HG02759 (cell line): ENCODE data around the gene BTBD6.
"Not testable (repeated sequence)": the region's sequence is repeated elsewhere in the genome, so short reads cannot be mapped to it uniquely, and the experiment has no call there.

Source experiments
- ATAC-seq: cut with Tn5 transposase; IDR thresholded peaks from one replicate; pipeline ENCODE4 v1.9.1; 2021; ENCODE audit warnings: mild to moderate bottlenecking, moderate library complexity; ENCODE audit not compliant: unreplicated experiment

Gene BTBD6

GRCh38 chr14:105267820-105268548 is 19.7 kb downstream of the BTBD6 start:
- no peak for ATAC-seq

- ATAC-seq, result no peak
These were observed 20.5 kb downstream of the BTBD6 start for GRCh38 chr14:105268736-105269354.

GRCh38 chr14:105269405-105269804 is 21.1 kb downstream of the BTBD6 start:
- ATAC-seq, result no peak

- ATAC-seq, result no peak
These were observed 23.0 kb downstream of the BTBD6 start for GRCh38 chr14:105271224-105271890.

GRCh38 chr14:105272623-105273022 is 24.3 kb downstream of the BTBD6 start:
- no peak for ATAC-seq

- ATAC-seq, result no peak
These were observed 24.7 kb downstream of the BTBD6 start for GRCh38 chr14:105273062-105273461.

DNA sequence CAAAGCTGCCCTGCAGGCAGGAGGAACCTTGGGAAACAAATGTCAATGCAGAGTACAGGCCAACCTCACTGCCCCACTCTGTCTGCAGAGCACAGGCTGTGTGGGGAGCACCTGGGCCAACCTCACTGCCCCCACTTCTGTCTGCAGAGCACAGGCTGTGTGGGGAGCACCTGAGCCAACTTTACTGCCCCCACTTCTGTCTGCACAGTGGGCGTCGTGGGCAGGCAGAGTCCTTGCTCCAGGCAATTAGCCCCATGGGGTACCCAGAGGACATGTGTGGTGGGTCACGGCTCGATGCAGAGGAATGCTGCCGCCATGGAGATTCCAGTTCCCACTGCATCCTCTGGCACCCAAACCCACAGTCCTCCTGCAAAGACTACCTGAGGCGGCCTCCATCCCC is 26.3 kb downstream of the BTBD6 start:
- no peak for ATAC-seq

GRCh38 chr14:105275267-105275946 is 27.1 kb downstream of the BTBD6 start:
- no peak for ATAC-seq

DNA sequence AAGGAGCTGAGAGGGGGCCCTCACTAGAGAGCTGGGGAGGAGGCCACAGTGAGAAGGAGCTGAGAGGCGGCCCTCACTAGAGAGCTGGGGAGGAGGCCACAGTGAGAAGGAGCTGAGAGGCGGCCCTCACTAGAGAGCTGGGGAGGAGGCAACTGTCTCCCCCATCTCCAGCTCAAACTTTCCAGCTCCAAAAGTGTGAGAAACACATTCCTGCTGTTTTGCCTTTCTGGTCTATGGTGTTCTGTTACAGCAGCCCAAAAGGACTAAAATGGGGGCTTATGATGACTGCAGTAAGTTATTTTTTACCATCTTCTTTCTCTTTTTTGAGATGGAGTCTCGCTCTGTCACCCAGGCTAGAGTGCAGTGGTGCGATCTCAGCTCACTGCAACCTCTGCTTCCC is 29.1 kb downstream of the BTBD6 start:
- not testable (repeated sequence) for ATAC-seq

- no peak for ATAC-seq
These were observed 31.5 kb downstream of the BTBD6 start for GRCh38 chr14:105279642-105280361.

DNA sequence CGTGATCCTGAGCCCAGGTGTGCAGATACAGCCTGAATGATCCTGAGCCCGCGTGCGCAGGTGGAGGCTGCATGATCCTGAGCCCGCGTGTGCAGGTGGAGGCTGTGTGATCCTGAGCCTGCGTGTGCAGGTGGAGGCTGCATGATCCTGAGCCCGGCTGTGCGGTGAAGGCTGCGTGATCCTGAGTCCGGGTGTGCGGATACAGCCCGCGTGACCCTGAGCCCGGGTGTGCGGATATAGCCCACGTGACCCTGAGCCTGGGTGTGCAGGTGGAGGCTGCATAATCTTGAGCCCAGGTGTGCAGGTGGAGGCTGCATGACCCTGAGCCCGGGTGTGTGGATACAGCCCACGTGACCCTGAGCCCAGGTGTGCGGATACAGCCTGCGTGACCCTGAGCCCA is 32.2 kb downstream of the BTBD6 start:
- no peak for ATAC-seq

- ATAC-seq, result no peak
These were observed 33.2 kb downstream of the BTBD6 start for GRCh38 chr14:105281371-105282097.

DNA sequence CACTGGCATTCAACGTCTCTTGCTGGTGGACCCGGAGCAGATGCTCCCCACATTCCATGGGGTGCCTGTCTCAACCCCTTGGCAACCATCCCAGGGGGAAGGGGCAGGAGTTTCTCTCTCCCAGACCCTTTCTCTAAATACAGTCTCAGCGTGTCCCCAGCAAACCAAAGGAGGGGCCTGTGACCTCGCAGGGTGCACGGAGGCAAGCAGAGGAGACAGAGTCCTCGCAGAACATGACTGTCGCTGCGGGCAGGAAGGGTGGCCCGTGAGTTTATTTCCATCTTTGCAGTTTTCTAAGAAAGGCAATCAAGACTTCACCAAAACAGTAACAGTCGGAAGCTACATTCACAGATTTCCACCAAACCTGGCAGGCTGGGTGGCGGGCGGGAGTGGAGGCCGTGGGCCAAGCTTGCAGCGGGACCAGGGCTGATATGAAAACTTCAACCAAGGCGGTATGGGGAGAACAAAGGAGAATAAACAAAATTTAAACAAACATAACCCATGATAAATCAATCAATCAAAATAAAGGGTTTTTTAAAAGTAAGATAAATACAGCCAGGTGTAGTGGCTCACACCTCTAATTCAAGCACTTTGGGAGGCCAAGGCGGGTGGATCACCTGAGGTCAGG is 33.9 kb downstream of the BTBD6 start:
- ATAC-seq, result no peak

- ATAC-seq, result no peak
These were observed 34.7 kb downstream of the BTBD6 start for GRCh38 chr14:105283028-105283427.

DNA sequence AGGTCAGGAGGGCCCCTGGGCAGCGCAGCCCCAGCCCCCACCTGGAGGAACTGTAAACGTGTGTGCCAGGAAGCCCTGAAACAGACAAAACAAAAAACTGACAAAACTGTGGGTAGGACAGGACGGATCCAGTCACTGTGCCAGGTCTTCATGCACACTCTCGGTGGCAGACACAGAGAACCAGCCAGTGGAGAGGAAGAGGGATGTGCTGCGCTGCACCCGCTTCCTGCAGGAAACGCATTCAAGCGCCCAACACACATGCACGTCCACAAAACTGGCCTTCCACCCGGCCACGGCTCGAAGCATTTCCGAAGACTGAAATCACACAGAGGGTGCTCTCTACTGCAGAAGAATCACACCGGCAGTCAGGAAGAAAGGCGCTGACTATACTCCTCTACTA is 35.6 kb downstream of the BTBD6 start:
- ATAC-seq, result no peak

- no peak for ATAC-seq
These were observed 36.8 kb downstream of the BTBD6 start for GRCh38 chr14:105285174-105285573.

GRCh38 chr14:105286759-105287144 is 38.4 kb downstream of the BTBD6 start:
- no peak for ATAC-seq

DNA sequence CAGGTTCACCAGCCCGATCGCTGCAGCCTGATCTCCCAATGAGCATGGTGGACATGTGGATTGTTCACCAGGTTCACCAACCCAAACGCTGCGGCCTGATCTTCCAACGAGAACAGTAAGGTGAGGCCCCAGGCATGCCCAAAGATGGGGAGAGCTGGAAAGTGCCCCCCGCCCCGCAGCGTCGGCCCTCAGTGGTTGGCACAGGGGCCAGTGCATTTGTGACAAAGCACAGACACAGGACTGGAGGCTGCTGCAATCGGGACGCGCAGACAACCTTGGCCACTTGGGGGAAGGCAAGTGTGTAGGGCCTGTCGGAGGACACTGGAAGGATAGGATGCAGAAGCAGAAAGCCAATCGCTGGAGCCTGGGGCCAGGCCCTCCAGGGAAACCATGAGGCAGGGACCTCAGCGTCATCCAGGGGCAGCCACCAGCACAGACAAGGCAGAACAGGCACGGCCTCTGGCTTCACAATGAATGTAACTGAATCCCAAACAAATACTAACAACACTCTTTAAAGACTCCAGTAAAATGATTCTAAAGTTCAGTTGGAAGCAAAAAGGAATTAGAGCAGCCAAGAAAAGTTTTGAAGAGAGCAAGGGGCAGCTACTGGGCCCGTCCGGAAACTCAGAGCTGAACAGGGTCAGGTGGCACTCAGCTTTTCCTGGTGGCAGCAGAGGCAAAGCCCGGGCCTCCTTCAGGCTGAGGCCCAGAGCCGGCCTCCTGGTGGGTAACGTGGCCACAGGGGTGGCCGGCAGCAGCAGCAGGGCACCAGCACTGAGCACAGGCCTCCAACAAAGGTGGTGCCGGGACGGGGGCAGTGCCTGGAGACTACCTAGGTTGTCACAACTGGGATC is 39.1 kb downstream of the BTBD6 start:
- ATAC-seq, result no peak

- ATAC-seq, result not testable (repeated sequence)
These were observed 40.6 kb downstream of the BTBD6 start for GRCh38 chr14:105288936-105289335.
